IMR-90 (cell line): ENCODE measurements around the gene SEMA3C. TPM values are rescaled to one million over a fixed set of nuclear protein-coding genes. Genes with fewer than 3 reads are reported as not detected.

Experiments used
- ATAC-seq: fragments of 200-7000 bp; cut with Tn5 transposase; 2 replicates; pipeline ENCODE4 v1.9.1; 2020; ENCODE audit warnings: low read depth, mild to moderate bottlenecking, moderate library complexity
- BruUV-seq: library from RNA; stranded (reverse); fragments of 400-500 nt; replicated peaks from 2 replicates; lab custom pipeline; 2021; lab: Mats Ljungman, UMichigan
- CTCF ChIA-PET: fragments of 300-600 bp; formaldehyde crosslinking; extraction: SDS; loops from one replicate; lab custom pipeline; 2021; ENCODE audit warnings: antibody characterized with exemption; lab: Yijun Ruan, JAX
- POLR2A ChIA-PET: fragments of 300-600 bp; sonication (Branson Sonifier 250); formaldehyde crosslinking; loops from one replicate; lab custom pipeline; 2022; ENCODE audit warnings: antibody characterized with exemption; ENCODE audit not compliant: unreplicated experiment; lab: Charles Lee
- DNase-seq: peaks from one replicate; pipeline ENCODE4 v3.0.0; 2013
- H2AFZ ChIP-seq: replicated peaks from 2 replicates; pipeline ENCODE3; 2013; ENCODE audit warnings: low read length, mild to moderate bottlenecking; ENCODE audit not compliant: poor library complexity
- H2AK5ac ChIP-seq: 2 replicates; pipeline ENCODE4 v1.6.1; 2013; ENCODE audit warnings: low read depth, low read length, inconsistent platforms
- H2AK9ac ChIP-seq: replicated peaks from 2 replicates; pipeline ENCODE3; 2013; ENCODE audit warnings: mild to moderate bottlenecking, low read depth, low read length, moderate library complexity; ENCODE audit not compliant: poor library complexity
- H2BK120ac ChIP-seq: 2 replicates; pipeline ENCODE4 v1.6.1; 2013; ENCODE audit warnings: low read depth, low read length, inconsistent platforms
- H2BK15ac ChIP-seq: 3 replicates; pipeline ENCODE4 v1.6.1; 2013; ENCODE audit warnings: low read depth, low read length, inconsistent platforms
- H2BK20ac ChIP-seq: 2 replicates; pipeline ENCODE4 v1.6.1; 2013; ENCODE audit warnings: low read depth, mild to moderate bottlenecking, inconsistent platforms, low read length, moderate library complexity
- H2BK5ac ChIP-seq: 2 replicates; pipeline ENCODE4 v1.6.1; 2013; ENCODE audit warnings: mild to moderate bottlenecking, low read depth, low read length, inconsistent platforms; ENCODE audit not compliant: poor library complexity, severe bottlenecking
- H3K14ac ChIP-seq: replicated peaks from 2 replicates; pipeline ENCODE4 v1.6.1; 2013; ENCODE audit warnings: low read depth, low read length, inconsistent platforms
- H3K18ac ChIP-seq: 2 replicates; pipeline ENCODE4 v1.6.1; 2013; ENCODE audit warnings: low read depth, low read length, control low read depth
- H3K23ac ChIP-seq: 2 replicates; pipeline ENCODE4 v1.6.1; 2013; ENCODE audit warnings: low read depth, low read length, inconsistent platforms
- H3K27ac ChIP-seq: 2 replicates; pipeline ENCODE4 v1.5.1; 2013; ENCODE audit warnings: mild to moderate bottlenecking, control low read depth, low read length; ENCODE audit not compliant: insufficient read depth
- H3K27me3 ChIP-seq: 2 replicates; pipeline ENCODE4 v1.6.1; 2013; ENCODE audit warnings: low read length; ENCODE audit not compliant: control insufficient read depth, insufficient read depth
- H3K36me3 ChIP-seq: 2 replicates; pipeline ENCODE4 v1.6.1; 2013; ENCODE audit warnings: low read length, mixed read lengths; ENCODE audit not compliant: control insufficient read depth, insufficient read depth
- H3K4ac ChIP-seq: 2 replicates; pipeline ENCODE4 v1.6.1; 2013; ENCODE audit warnings: low read depth, low read length, inconsistent platforms
- H3K4me1 ChIP-seq: 2 replicates; pipeline ENCODE4 v1.6.1; 2013; ENCODE audit warnings: low read length, mixed read lengths; ENCODE audit not compliant: control insufficient read depth, insufficient read depth
- H3K4me2 ChIP-seq: 2 replicates; pipeline ENCODE4 v1.6.1; 2013; ENCODE audit warnings: low read depth, mild to moderate bottlenecking, control low read depth, low read length, moderate library complexity
- H3K4me3 ChIP-seq: 2 replicates; pipeline ENCODE4 v1.5.1; 2013; ENCODE audit warnings: low read depth, mild to moderate bottlenecking, control low read depth, low read length, moderate library complexity; ENCODE audit not compliant: insufficient read depth
- H3K56ac ChIP-seq: 2 replicates; pipeline ENCODE4 v1.6.1; 2013; ENCODE audit warnings: low read length, inconsistent platforms; ENCODE audit not compliant: insufficient read depth; ENCODE audit errors: extremely low read depth
- H3K79me1 ChIP-seq, 2 experiments: 2 replicates each; pipeline ENCODE4 v1.6.1; 2013; ENCODE audit warnings: low read length in 2 of 2, inconsistent platforms in 1 of 2, low read depth in 1 of 2
- H3K9ac ChIP-seq: 2 replicates; pipeline ENCODE4 v1.6.1; 2013; ENCODE audit warnings: low read depth, low read length, control low read depth
- H3K9me1 ChIP-seq: 2 replicates; pipeline ENCODE4 v1.6.1; 2013; ENCODE audit warnings: low read length, inconsistent platforms; ENCODE audit not compliant: insufficient read depth
- H3K9me3 ChIP-seq: 2 replicates; pipeline ENCODE4 v1.6.1; 2013; ENCODE audit warnings: low read length; ENCODE audit not compliant: control insufficient read depth, insufficient read depth
- H4K20me1 ChIP-seq: 2 replicates; pipeline ENCODE4 v1.6.1; 2013; ENCODE audit warnings: low read length, inconsistent platforms; ENCODE audit not compliant: insufficient read depth
- H4K5ac ChIP-seq: 2 replicates; pipeline ENCODE4 v1.6.1; 2013; ENCODE audit warnings: mild to moderate bottlenecking, low read depth, low read length, control low read depth
- H4K8ac ChIP-seq, 2 experiments: 2 replicates each; pipeline ENCODE4 v1.6.1; 2013; ENCODE audit warnings: low read depth in 2 of 2, low read length in 2 of 2, control low read depth in 1 of 2, inconsistent platforms in 1 of 2
- H4K91ac ChIP-seq: 2 replicates; pipeline ENCODE4 v1.6.1; 2013; ENCODE audit warnings: low read depth, low read length, inconsistent platforms; ENCODE audit not compliant: insufficient read depth
- CHD1 ChIP-seq: IDR thresholded peaks from 2 replicates; pipeline ENCODE4 v1.6.1; 2012; ENCODE audit warnings: low read depth, low read length, improper control_type of control experiment
- MAFK ChIP-seq: IDR thresholded peaks from 2 replicates; pipeline ENCODE4 v1.6.1; 2012; ENCODE audit warnings: low read depth, low read length, improper control_type of control experiment
- RAD21 ChIP-seq: IDR thresholded peaks from 2 replicates; pipeline ENCODE4 v1.6.1; 2012; ENCODE audit warnings: low read length, improper control_type of control experiment
- RCOR1 ChIP-seq: IDR thresholded peaks from 2 replicates; pipeline ENCODE4 v1.6.1; 2012; ENCODE audit warnings: mild to moderate bottlenecking, low read length, improper control_type of control experiment; ENCODE audit not compliant: insufficient replicate concordance
- RFX5 ChIP-seq: IDR thresholded peaks from 2 replicates; pipeline ENCODE4 v1.8.0; 2012; ENCODE audit warnings: low read depth, mild to moderate bottlenecking, low read length, moderate library complexity
- WGBS, 2 experiments: methylation state at CpG; one replicate each; pipeline versions ENCODE4 v1.1.5 to v1.1.7; 2013; ENCODE audit warnings: missing lambda C conversion rate in 2 of 2; ENCODE audit not compliant: insufficient read length in 1 of 2; ENCODE audit errors: extremely low coverage in 2 of 2; 5-methylcytosine and 5-hydroxymethylcytosine counted together
- dilution Hi-C: fragments of 300-500 bp; cut with HindIII; formaldehyde crosslinking; loops from one replicate; pipeline ENCODE4 v1.14.3; 2018; ENCODE audit warnings: low sequenced_read_pairs; ENCODE audit not compliant: unreplicated experiment
- in situ Hi-C: fragments of 300-500 bp; cut with MboI; formaldehyde crosslinking; loops from 3 replicates; pipeline ENCODE4 v1.14.3; 2019; ENCODE audit warnings: low sequenced_read_pairs, inconsistent platforms, mixed read lengths
- intact Hi-C: fragments of 100-400 bp; cut with micrococcal nuclease; formaldehyde crosslinking; loops from 2 replicates; pipeline ENCODE4 v1.10.0; 2022
- polyA plus RNA-seq, 3 experiments: library from polyadenylated mRNA; depleted of rRNA; stranded (reverse); fragments of >200 nt; gene quantifications; 2 replicates each; pipeline ENCODE4 v1.2.3, GENCODE V29; 2012; ENCODE audit warnings: low replicate concordance in 1 of 3
- total RNA-seq: library from RNA; depleted of rRNA; stranded (reverse); fragments of >200 nt; gene quantifications from 2 replicates; pipeline ENCODE4 v1.2.3, GENCODE V29; 2012

Gene SEMA3C
- total and polyA plus RNA-seq, 2 of the 4 experiments (the other 2 are of a cell fraction), result 21.2 to 97.1 TPM

- H2AK9ac ChIP-seq, result no peak overlapping the region
- no peaks in the 10 kb centered on the region for H3K36me3 ChIP-seq
- peaks cover 13 to 14% of the 10 kb centered on the region in 2 experiments; a peak in 1 of 4 replicates for H3K79me1 ChIP-seq
- no peak overlapping the region for H3K23ac ChIP-seq
- no peak for DNase-seq
- no peak overlapping the region for H4K8ac ChIP-seq
- H3K56ac ChIP-seq, result no peak overlapping the region
- TF ChIP-seq RFX5 (no peak), RAD21 (no peak), RCOR1 (no peak), MAFK (no peak), CHD1 (no peak)
- no peak overlapping the region for H3K14ac ChIP-seq
- no peak overlapping the region for H3K4me3 ChIP-seq
- no peak overlapping the region for H2AFZ ChIP-seq
- no peak overlapping the region for H2BK15ac ChIP-seq
- H4K91ac ChIP-seq, result no peak overlapping the region
- no TSS peak for BruUV-seq
- H3K4ac ChIP-seq, result no peak overlapping the region
- no peaks in the 10 kb centered on the region for H4K20me1 ChIP-seq
- in situ Hi-C loops, result no loop called here
- no peak overlapping the region for H2BK20ac ChIP-seq
- no peaks in the 10 kb centered on the region for H3K9me3 ChIP-seq
- WGBS, 2 experiments, result no CpG with 5 or more reads among the region's 2 CpGs
- H3K27me3 ChIP-seq, result no peaks in the 10 kb centered on the region
- ChIA-PET CTCF (no interaction called here), POLR2A (no interaction called here)
- H3K18ac ChIP-seq, result no peak overlapping the region; the same call in 1 of the 2 replicates
- H2AK5ac ChIP-seq, result no peak overlapping the region
- no peak overlapping the region for H3K4me2 ChIP-seq
- no peak overlapping the region for H2BK120ac ChIP-seq
- dilution Hi-C loops, result no loop called here
- no peaks in the 10 kb centered on the region for H3K9me1 ChIP-seq
- H2BK5ac ChIP-seq, result no peak overlapping the region
- H4K5ac ChIP-seq, result no peak overlapping the region
- ATAC-seq, result no peak
- intact Hi-C loops, result no loop called here
- H3K4me1 ChIP-seq, result peaks cover 7% of the 10 kb centered on the region; the same call in 1 of the 2 replicates
- no peak overlapping the region for H3K9ac ChIP-seq
- no peak overlapping the region for H3K27ac ChIP-seq
Measured at GRCh38 chr7:80838643-80839042, 80.2 kb downstream of the SEMA3C start.
